Measurements from ENCODE around the gene CALD1.

The CALD1 gene

GRCh38 chr7:134778941-134779740 lies at the start of gene CALD1:
TSS of gene CALD1 (plus strand) at chr7:134779634. CDS start at chr7:134867734, 88,100 bp downstream.
- no peak for DNase-seq

GRCh38 chr7:134729895-134730294 lies 49.5 kb upstream of the CALD1 start:
- no peak for DNase-seq

- DNase-seq, result no peak
Observed at GRCh38 chr7:134730411-134730829, 49.0 kb upstream of the CALD1 start.

GRCh38 chr7:134731616-134732015 lies 47.8 kb upstream of the CALD1 start:
- no peak for DNase-seq

- no peak for DNase-seq
Observed at GRCh38 chr7:134732728-134733127, 46.7 kb upstream of the CALD1 start.

- DNase-seq, result no peak
Observed at GRCh38 chr7:134736381-134736780, 43.1 kb upstream of the CALD1 start.

GRCh38 chr7:134737566-134738345 lies 41.7 kb upstream of the CALD1 start:
- DNase-seq, result no peak

GRCh38 chr7:134739362-134739761 lies 40.1 kb upstream of the CALD1 start:
- DNase-seq, result no peak

- no peak for DNase-seq
Observed at GRCh38 chr7:134740376-134740775, 39.1 kb upstream of the CALD1 start.

- DNase-seq, result no peak
Observed at GRCh38 chr7:134741907-134742635, 37.4 kb upstream of the CALD1 start.

- no peak for DNase-seq
Observed at GRCh38 chr7:134742688-134743350, 36.6 kb upstream of the CALD1 start.

- no peak for DNase-seq
Observed at GRCh38 chr7:134744569-134744968, 34.9 kb upstream of the CALD1 start.

GRCh38 chr7:134747326-134747725 lies 32.1 kb upstream of the CALD1 start:
- DNase-seq, result no peak

- peak; percentile 76 for DNase-seq
Observed at GRCh38 chr7:134750083-134751062, 29.1 kb upstream of the CALD1 start.

GRCh38 chr7:134752006-134752760 lies 27.3 kb upstream of the CALD1 start:
- DNase-seq, result no peak

- DNase-seq, result no peak
Observed at GRCh38 chr7:134755422-134756022, 23.9 kb upstream of the CALD1 start.

GRCh38 chr7:134757938-134758337 lies 21.5 kb upstream of the CALD1 start:
- DNase-seq, result no peak

GRCh38 chr7:134758981-134759380 lies 20.5 kb upstream of the CALD1 start:
- DNase-seq, result no peak

- DNase-seq, result no peak
Observed at GRCh38 chr7:134761266-134761665, 18.2 kb upstream of the CALD1 start.

GRCh38 chr7:134763960-134764359 lies 15.5 kb upstream of the CALD1 start:
- DNase-seq, result no peak

Measured in activated CD4-positive, CD25-positive, alpha-beta regulatory T cell treated with anti-CD3 and anti-CD28 coated beads, Interleukin-2, amount 50 U/mL, for 72 hours (primary cell).